ENCODE measurements around the gene PRDM5. TPM values are rescaled to one million over a fixed set of nuclear protein-coding genes. Genes with fewer than 3 reads are reported as not detected.
A peak's percentile ranks its signal among the peaks of the same experiment; 100 is the strongest.

PRDM5 gene
- total and polyA plus RNA-seq, 2 experiments from 2014 or later: 8.7 to 12.6 TPM

GRCh38 chr4:120723105-120723504, 199.4 kb downstream of the PRDM5 start:
- TF ChIP-seq EZH2 (IDR thresholded peaks at IDR 0.05; ENCODE audit: insufficient read depth, poor library complexity, severe bottlenecking) (no peak), EZH2phosphoT487 (IDR thresholded peaks at IDR 0.05; ENCODE audit: insufficient read depth, low read depth) (no peak)
- H3K9me3 ChIP-seq (ENCODE audit: low read depth): no peaks in the 10 kb centered on the region
- H4K20me1 ChIP-seq (ENCODE audit: insufficient read depth): no peaks in the 10 kb centered on the region; the same call in 1 of the 2 replicates
- no peak overlapping the region for H3K27ac ChIP-seq
- H3K9ac ChIP-seq: no peak overlapping the region
- H2AFZ ChIP-seq: no peak overlapping the region
- H3K4me1 ChIP-seq (ENCODE audit: insufficient read depth): no peaks in the 10 kb centered on the region
- 93 to 96% methylated on average over 3 of the region's 3 CpGs for WGBS, 2 experiments (ENCODE audit: low coverage in 1 of 2, low lambda C conversion rate in 2 of 2, missing lambda C conversion rate in 2 of 2)
- no peaks in the 10 kb centered on the region for H3F3A ChIP-seq (ENCODE audit: insufficient read depth)
- no peak for DNase-seq
- no peaks in the 10 kb centered on the region for H3K79me2 ChIP-seq (ENCODE audit: insufficient read depth)
- no peak overlapping the region for H3K4me3 ChIP-seq
- in situ Hi-C loops (cut with MboI): loop anchor here (25.0 kb wide), 1 partner anchor 364 kb away; no protein-coding TSS in a partner anchor
- no peak overlapping the region for H3K4me2 ChIP-seq (ENCODE audit: unreplicated experiment)
- no peaks in the 10 kb centered on the region for H3K9me2 ChIP-seq (ENCODE audit: insufficient read depth)
- H3K27me3 ChIP-seq (replicated peaks; ENCODE audit: insufficient read depth): no peaks in the 10 kb centered on the region
- no peaks in the 10 kb centered on the region for H3K36me3 ChIP-seq (ENCODE audit: low read depth)

- no peak overlapping the region for H3K4me3 ChIP-seq
- H3K79me2 ChIP-seq (ENCODE audit: insufficient read depth): no peaks in the 10 kb centered on the region
- H3K9me3 ChIP-seq (ENCODE audit: low read depth): no peaks in the 10 kb centered on the region
- H4K20me1 ChIP-seq (ENCODE audit: insufficient read depth): no peaks in the 10 kb centered on the region; the same call in 1 of the 2 replicates
- no peaks in the 10 kb centered on the region for H3K9me2 ChIP-seq (ENCODE audit: insufficient read depth)
- H3K4me1 ChIP-seq (ENCODE audit: insufficient read depth): no peaks in the 10 kb centered on the region
- H2AFZ ChIP-seq: no peak overlapping the region
- H3K27me3 ChIP-seq (replicated peaks; ENCODE audit: insufficient read depth): no peaks in the 10 kb centered on the region
- TF ChIP-seq EZH2 (IDR thresholded peaks at IDR 0.05; ENCODE audit: insufficient read depth, poor library complexity, severe bottlenecking) (no peak), EZH2phosphoT487 (IDR thresholded peaks at IDR 0.05; ENCODE audit: insufficient read depth, low read depth) (no peak)
- DNase-seq: no peak
- H3K9ac ChIP-seq: no peak overlapping the region
- 87 to 91% methylated on average over 7 of the region's 7 CpGs for WGBS, 2 experiments (ENCODE audit: low coverage in 1 of 2, low lambda C conversion rate in 2 of 2, missing lambda C conversion rate in 2 of 2)
- H3K27ac ChIP-seq: no peak overlapping the region
- in situ Hi-C loops (cut with MboI): loop anchor here (25.0 kb wide), 1 partner anchor 365 kb away; no protein-coding TSS in a partner anchor
- H3K36me3 ChIP-seq (ENCODE audit: low read depth): no peaks in the 10 kb centered on the region
- no peak overlapping the region for H3K4me2 ChIP-seq (ENCODE audit: unreplicated experiment)
- no peaks in the 10 kb centered on the region for H3F3A ChIP-seq (ENCODE audit: insufficient read depth)
Measured at GRCh38 chr4:120722655-120723054, 199.9 kb downstream of the PRDM5 start.

GRCh38 chr4:120720354-120720934, 202.1 kb downstream of the PRDM5 start:
- no peaks in the 10 kb centered on the region for H3K79me2 ChIP-seq (ENCODE audit: insufficient read depth)
- no peak overlapping the region for H3K9ac ChIP-seq
- no peak overlapping the region for H2AFZ ChIP-seq
- in situ Hi-C loops (cut with MboI): loop anchor here (25.0 kb wide), 1 partner anchor 367 kb away; no protein-coding TSS in a partner anchor
- no peaks in the 10 kb centered on the region for H3K36me3 ChIP-seq (ENCODE audit: low read depth)
- H3K4me2 ChIP-seq (ENCODE audit: unreplicated experiment): no peak overlapping the region
- no peaks in the 10 kb centered on the region for H3K4me1 ChIP-seq (ENCODE audit: insufficient read depth)
- no peaks in the 10 kb centered on the region; the same call in 1 of the 2 replicates for H4K20me1 ChIP-seq (ENCODE audit: insufficient read depth)
- no peaks in the 10 kb centered on the region for H3K9me2 ChIP-seq (ENCODE audit: insufficient read depth)
- no peak for DNase-seq
- no peaks in the 10 kb centered on the region for H3K9me3 ChIP-seq (ENCODE audit: low read depth)
- no peak overlapping the region for H3K4me3 ChIP-seq
- H3F3A ChIP-seq (ENCODE audit: insufficient read depth): no peaks in the 10 kb centered on the region
- TF ChIP-seq EZH2 (IDR thresholded peaks at IDR 0.05; ENCODE audit: insufficient read depth, poor library complexity, severe bottlenecking) (no peak), EZH2phosphoT487 (IDR thresholded peaks at IDR 0.05; ENCODE audit: insufficient read depth, low read depth) (no peak)
- WGBS, 2 experiments (ENCODE audit: low coverage in 1 of 2, low lambda C conversion rate in 2 of 2, missing lambda C conversion rate in 2 of 2): 96 to 99% methylated on average over 5 of the region's 5 CpGs
- H3K27me3 ChIP-seq (replicated peaks; ENCODE audit: insufficient read depth): no peaks in the 10 kb centered on the region
- H3K27ac ChIP-seq: no peak overlapping the region

GRCh38 chr4:120718979-120719566, 203.5 kb downstream of the PRDM5 start:
- Histone ChIP-seq H3F3A (ENCODE audit: insufficient read depth) (no peaks in the 10 kb centered on the region), H3K79me2 (ENCODE audit: insufficient read depth) (no peaks in the 10 kb centered on the region), H3K27me3 (replicated peaks; ENCODE audit: insufficient read depth) (no peaks in the 10 kb centered on the region), H3K36me3 (ENCODE audit: low read depth) (no peaks in the 10 kb centered on the region), H3K4me2 (ENCODE audit: unreplicated experiment) (peak overlapping the region; percentile 45), H3K27ac (no peak overlapping the region), H2AFZ (no peak overlapping the region), H3K4me1 (ENCODE audit: insufficient read depth) (no peaks in the 10 kb centered on the region), H4K20me1 (ENCODE audit: insufficient read depth) (no peaks in the 10 kb centered on the region; the same call in 1 of the 2 replicates), H3K9me3 (ENCODE audit: low read depth) (no peaks in the 10 kb centered on the region), H3K9me2 (ENCODE audit: insufficient read depth) (no peaks in the 10 kb centered on the region), H3K4me3 (0 out of 2 replicates have a peak overlapping the region, but pooled peaks have one; percentile 21), H3K9ac (no peak overlapping the region)
- 13 to 14% methylated on average over 5 of the region's 5 CpGs for WGBS, 2 experiments (ENCODE audit: low coverage in 1 of 2, low lambda C conversion rate in 2 of 2, missing lambda C conversion rate in 2 of 2)
- in situ Hi-C loops (cut with MboI): loop anchor here (25.0 kb wide), 1 partner anchor 368 kb away; no protein-coding TSS in a partner anchor
- DNase-seq: peak; percentile 65
- TF ChIP-seq EZH2 (IDR thresholded peaks at IDR 0.05; ENCODE audit: insufficient read depth, poor library complexity, severe bottlenecking) (no peak), EZH2phosphoT487 (IDR thresholded peaks at IDR 0.05; ENCODE audit: insufficient read depth, low read depth) (no peak)

Data from GM23248 (cell line).